Muscle layer of colon (tissue), 2 donors: Measurements from ENCODE around the gene DNASE1L1.

Experiments
- H3K27ac ChIP-seq: one replicate; pipeline ENCODE4 v1.7.0; 2013; ENCODE audit warnings: low read depth, mild to moderate bottlenecking, low read length, moderate library complexity
- H3K27me3 ChIP-seq, 2 donors: one replicate each; pipeline ENCODE4 v1.7.0; 2013; ENCODE audit warnings: low read length in 2 of 2, mild to moderate bottlenecking in 2 of 2; ENCODE audit not compliant: insufficient read depth in 2 of 2, control insufficient read depth in 1 of 2
- H3K36me3 ChIP-seq: one replicate; pipeline ENCODE4 v1.7.0; 2013; ENCODE audit warnings: mild to moderate bottlenecking, low read length; ENCODE audit not compliant: insufficient read depth
- H3K4me1 ChIP-seq: one replicate; pipeline ENCODE4 v1.7.0; 2013; ENCODE audit warnings: mild to moderate bottlenecking, low read length; ENCODE audit not compliant: insufficient read depth
- H3K4me3 ChIP-seq, 2 donors: one replicate each; pipeline ENCODE4 v1.7.0; 2013; ENCODE audit warnings: low read length in 2 of 2, low read depth in 1 of 2, mild to moderate bottlenecking in 1 of 2, moderate library complexity in 1 of 2
- H3K9ac ChIP-seq: one replicate; pipeline ENCODE4 v1.7.0; 2013; ENCODE audit warnings: low read length
- H3K9me3 ChIP-seq: one replicate; pipeline ENCODE4 v1.7.0; 2013; ENCODE audit warnings: mild to moderate bottlenecking, low read length
- donor health status: abdominal sarcoma.
- donor health status: Adenocarcinoma of cecum.

DNASE1L1 gene

GRCh38 chrX:154352466-154352865, 56.6 kb downstream of the DNASE1L1 start:
- H3K27me3 ChIP-seq, result peaks cover 0 to 6% of the 10 kb centered on the region in 2 donors
- no peak overlapping the region for H3K27ac ChIP-seq
- H3K4me3 ChIP-seq, result no peak overlapping the region
- H3K9ac ChIP-seq, result no peak overlapping the region
- H3K9me3 ChIP-seq, result no peaks in the 10 kb centered on the region
- peaks cover under 1% of the 10 kb centered on the region for H3K4me1 ChIP-seq
- peaks cover 87% of the 10 kb centered on the region for H3K36me3 ChIP-seq

DNA sequence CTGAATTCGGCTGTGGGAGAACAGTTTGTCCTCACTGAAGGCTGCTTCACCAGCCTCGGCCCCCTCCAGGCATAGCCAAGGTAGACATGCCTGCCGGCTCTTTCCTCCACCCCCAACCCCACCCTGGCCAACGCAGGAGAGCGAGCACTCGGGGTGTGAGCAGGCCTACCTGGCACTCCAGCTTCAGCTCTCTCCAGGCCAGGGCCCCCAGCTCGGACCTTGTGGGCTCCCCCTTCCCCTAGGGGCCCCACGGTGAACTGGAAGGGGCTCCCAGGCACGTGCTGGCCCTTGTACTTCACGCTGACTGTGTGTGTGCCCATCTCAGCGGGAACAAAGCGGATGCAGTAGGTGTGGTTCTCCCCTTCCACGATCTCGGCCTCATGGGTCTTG, 57.0 kb downstream of the DNASE1L1 start:
- Histone ChIP-seq H3K36me3 (peaks cover 82% of the 10 kb centered on the region), H3K9ac (no peak overlapping the region), H3K27me3 (peaks cover 0 to 6% of the 10 kb centered on the region in 2 donors), H3K27ac (no peak overlapping the region), H3K4me3 (no peak overlapping the region), H3K4me1 (no peaks in the 10 kb centered on the region), H3K9me3 (no peaks in the 10 kb centered on the region)
